H1 (cell line): ENCODE measurements around the gene SRP14. TPM values are rescaled to one million over a fixed set of nuclear protein-coding genes. Genes with fewer than 3 reads are reported as not detected.

Source experiments
- TCF12 ChIP-seq: IDR thresholded peaks from 2 replicates; pipeline ENCODE4 v1.6.1; 2011; ENCODE audit warnings: low read depth, mild to moderate bottlenecking, low read length
- polyA plus RNA-seq, 7 experiments: library from polyadenylated mRNA; depleted of rRNA in 3 of 7; stranded (reverse) in 5 of 7; unstranded in 2 of 7; fragments of >200 nt in 5 of 7; fragments of 200-250 nt in 2 of 7; gene quantifications; 1 replicate in 5 of 7; 2 replicates in 1 of 7; 4 replicates in 1 of 7; pipeline versions ENCODE4 v1.2.1 to v1.2.3, GENCODE V29; 2011 to 2013; ENCODE audit warnings: missing spikeins in 2 of 7, mixed read lengths in 2 of 7
- total RNA-seq: library from RNA; stranded (reverse); fragmentation: NEBNext Ultra II Directional; extraction: Animal tissue kit (Norgen Biotek cat#: 25700); gene quantifications from 2 replicates; pipeline ENCODE4 v1.2.1, GENCODE V29; 2021

SRP14 gene
- total and polyA plus RNA-seq, 2 of the 8 experiments (the other 6 are each of a cell fraction or from before 2014, with no cell fraction given): 186 to 223 TPM

- TF ChIP-seq TCF12: no peak
Observed at GRCh38 chr15:39987821-39988220, 51.2 kb downstream of the SRP14 start (continued).

Other genes starting within 250 kb of the SRP14 start
- 190 and 198 TPM in 2 replicates for gene GPR176, start 118.9 kb downstream of the SRP14 start, total RNA-seq
- 281 and 318 TPM in 2 replicates for gene GPR176, start 118.9 kb downstream of the SRP14 start, polyA plus RNA-seq (2011; rRNA removed)
- 96.9 and 105 TPM in 2 replicates for gene EIF2AK4, start 105.1 kb downstream of the SRP14 start, total RNA-seq
- 61.0 and 67.9 TPM in 2 replicates for gene EIF2AK4, start 105.1 kb downstream of the SRP14 start, polyA plus RNA-seq (2011; rRNA removed)
- gene BMF, start 69.7 kb upstream of the SRP14 start, total RNA-seq: 24.2 and 30.9 TPM in 2 replicates
- gene BMF, start 69.7 kb upstream of the SRP14 start, polyA plus RNA-seq (2011; rRNA removed): 21.2 and 29.0 TPM in 2 replicates
- gene BUB1B, start 121.9 kb upstream of the SRP14 start, total RNA-seq: 144 and 153 TPM in 2 replicates
- gene BUB1B, start 121.9 kb upstream of the SRP14 start, polyA plus RNA-seq (2011; rRNA removed): 31.7 and 48.9 TPM in 2 replicates
- gene PAK6, start 199.9 kb upstream of the SRP14 start, total RNA-seq: 9.0 and 9.4 TPM in 2 replicates
- gene PAK6, start 199.9 kb upstream of the SRP14 start, polyA plus RNA-seq (2011; rRNA removed): 6.9 and 12.5 TPM in 2 replicates
- gene ANKRD63, start 243.9 kb upstream of the SRP14 start, total RNA-seq: 0.26 TPM in 1 of 2 replicates, not detected in the other
- gene ANKRD63, start 243.9 kb upstream of the SRP14 start, polyA plus RNA-seq (2011; rRNA removed): 0.16 and 0.18 TPM in 2 replicates